GM19452 (cell line): ENCODE data around the gene TMEM135.

Experiments used
- ATAC-seq: cut with Tn5 transposase; IDR thresholded peaks from one replicate; pipeline ENCODE4 v1.9.1; 2021; ENCODE audit not compliant: unreplicated experiment

TMEM135 gene

DNA sequence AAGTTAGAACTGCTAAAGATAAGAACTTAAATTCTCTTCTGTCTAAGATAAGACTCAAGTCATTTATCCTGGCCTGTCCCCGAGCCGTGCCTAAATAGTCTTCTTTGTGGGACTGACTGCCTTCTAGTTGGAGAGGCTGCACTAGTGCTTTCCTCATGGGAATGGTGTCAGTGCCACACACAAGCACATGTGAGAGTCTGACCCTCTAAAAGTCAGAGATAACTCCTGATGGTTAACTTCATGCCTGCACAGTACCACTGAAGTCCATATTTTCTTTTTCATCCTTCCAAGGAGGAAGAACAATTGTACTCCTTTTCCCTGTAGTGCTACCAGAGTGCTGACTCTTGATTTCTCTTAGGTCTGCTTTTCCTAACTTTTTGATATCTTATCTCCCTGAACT is 309.7 kb downstream of the TMEM135 start:
- no peak for ATAC-seq

- ATAC-seq, result no peak
These were observed 310.1 kb downstream of the TMEM135 start for GRCh38 chr11:87347854-87348253.

GRCh38 chr11:87351676-87352075 is 313.9 kb downstream of the TMEM135 start:
- no peak for ATAC-seq

- peak; percentile 95 for ATAC-seq
These were observed 315.3 kb downstream of the TMEM135 start for GRCh38 chr11:87352759-87353707.

DNA sequence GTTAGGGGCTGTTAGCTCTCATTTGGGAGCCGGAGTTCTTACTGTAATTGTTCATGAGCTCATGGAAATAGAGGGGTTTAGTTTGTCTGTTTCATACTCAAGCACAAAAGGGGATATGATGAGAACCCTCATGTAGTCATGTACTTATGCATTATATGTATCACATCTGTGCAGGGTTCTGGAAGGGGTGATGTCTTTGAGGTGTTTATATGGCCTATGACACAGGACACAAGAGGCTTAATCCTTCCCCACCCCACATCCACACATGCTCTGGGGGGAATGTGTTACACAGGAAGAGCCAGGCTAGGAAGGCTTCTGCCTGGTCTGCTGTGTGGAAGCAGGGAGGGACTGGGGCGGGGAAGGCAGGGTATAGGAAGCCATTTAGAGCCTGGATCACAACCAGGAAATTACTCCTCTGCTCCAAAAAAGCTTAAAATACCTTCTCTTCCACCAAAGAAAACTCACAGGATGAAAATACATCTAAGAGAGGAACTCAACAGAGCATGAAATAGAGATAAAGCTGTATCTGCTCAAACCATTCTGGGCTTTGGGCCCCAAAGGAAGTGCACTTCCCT is 316.1 kb downstream of the TMEM135 start:
- ATAC-seq, result no peak

GRCh38 chr11:87355596-87355995 is 317.9 kb downstream of the TMEM135 start:
- ATAC-seq, result no peak

DNA sequence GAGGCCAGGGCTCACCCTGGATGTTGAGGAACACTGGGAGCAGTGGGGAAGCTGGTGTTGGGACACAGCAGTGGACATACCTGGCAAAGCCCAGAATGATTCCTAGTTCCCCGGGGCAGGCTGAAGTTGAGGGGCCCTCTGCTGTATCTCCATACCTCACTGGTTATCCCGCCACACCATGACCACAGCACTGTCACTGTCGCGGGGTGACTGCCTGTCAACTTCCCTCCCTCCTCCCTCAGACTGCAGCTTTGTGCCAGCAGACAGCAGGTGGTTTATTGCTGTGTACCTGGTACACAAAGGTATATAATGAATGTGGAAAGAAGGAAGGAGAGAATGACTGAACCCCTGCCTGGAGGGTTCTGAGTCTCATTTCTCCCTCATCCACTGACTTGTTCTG is 318.7 kb downstream of the TMEM135 start:
- no peak for ATAC-seq

- ATAC-seq, result no peak
These were observed 320.7 kb downstream of the TMEM135 start for GRCh38 chr11:87358461-87358860.

DNA sequence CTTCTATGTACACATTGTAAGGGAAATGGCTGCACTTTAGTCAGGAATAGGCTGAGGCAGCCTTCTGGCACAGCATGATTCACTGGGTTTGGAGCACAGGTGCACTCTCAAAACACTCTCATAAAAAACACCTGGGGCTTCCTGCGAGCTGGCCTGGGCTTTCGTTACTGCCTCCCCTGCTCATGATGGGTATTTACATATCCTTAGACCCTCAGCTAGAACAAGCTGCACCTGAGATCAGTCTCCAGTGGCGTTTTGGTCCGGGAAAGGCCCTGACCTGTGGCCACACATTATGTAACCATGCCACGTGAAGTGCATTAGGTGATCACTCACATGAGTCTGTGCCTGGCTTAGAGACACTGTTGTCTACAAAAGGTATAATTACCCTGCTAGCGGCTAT is 321.7 kb downstream of the TMEM135 start:
- no peak for ATAC-seq

DNA sequence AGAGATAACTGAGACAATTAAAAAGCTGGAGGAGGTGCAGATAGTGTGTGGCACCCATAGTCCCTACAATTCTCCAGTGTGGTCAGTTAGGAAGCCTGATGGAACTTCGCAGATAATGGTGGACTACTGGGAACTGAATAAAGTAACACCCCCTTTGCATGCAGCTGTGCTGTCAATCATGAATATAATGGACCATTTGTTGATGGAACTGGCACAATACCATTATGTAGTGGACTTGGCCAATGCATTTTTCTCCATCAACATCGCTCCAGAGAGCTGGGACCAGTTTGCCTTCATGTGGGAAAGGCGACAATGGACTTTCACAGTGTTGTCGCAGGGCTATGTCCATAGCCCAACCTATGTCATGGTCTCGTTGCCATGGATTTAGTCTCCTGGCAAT is 324.2 kb downstream of the TMEM135 start:
- no peak for ATAC-seq

DNA sequence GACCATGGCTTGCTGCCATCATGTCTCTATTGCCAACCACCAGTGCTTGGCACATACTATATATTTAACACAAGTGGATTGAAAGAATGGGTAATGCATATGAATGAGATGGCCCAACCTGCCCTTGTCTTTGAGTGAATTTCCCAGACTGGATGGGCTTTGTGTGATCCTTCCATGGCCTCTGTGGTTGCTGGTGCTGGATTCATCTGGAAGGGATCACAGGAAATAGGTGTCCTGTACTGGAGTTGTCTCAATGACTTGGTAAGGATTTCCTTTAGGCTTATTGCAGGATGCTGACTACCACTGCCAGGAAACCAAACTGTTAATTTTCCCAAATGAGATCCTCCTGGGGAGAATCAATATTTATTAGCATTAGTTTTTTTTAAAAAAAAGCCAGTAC is 328.6 kb downstream of the TMEM135 start:
- no peak for ATAC-seq

DNA sequence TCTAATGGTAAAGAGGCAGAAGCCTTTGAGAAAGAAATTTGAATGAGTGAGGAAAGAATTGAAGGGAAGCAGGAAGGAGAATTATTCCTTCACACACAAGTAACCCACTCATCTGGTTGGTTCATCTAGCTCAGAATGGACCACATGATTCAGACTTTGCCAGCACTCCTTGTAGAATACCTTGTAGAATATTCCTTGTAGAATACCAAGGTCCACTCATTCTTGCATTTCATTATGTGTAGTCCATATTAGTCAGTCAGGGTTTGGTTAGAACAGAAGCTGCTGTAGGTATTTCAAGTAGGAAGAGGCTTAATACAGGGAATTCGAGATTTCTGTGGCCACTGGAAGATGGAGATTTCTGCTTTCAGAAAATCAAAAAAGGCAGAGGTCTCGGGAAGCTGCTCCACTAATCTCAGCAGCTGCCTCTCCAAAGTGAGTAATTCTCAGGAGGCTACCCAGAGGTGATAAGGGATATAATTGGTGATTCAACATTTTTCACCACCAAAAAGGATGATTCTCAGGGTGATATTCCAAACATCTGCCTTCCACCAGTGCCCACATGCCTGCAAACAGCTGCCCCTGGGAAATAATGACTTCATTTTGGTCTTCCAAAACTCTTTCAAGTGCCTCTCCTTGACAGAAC is 329.1 kb downstream of the TMEM135 start:
- ATAC-seq, result no peak

GRCh38 chr11:87368151-87368550 is 330.4 kb downstream of the TMEM135 start:
- ATAC-seq, result no peak

DNA sequence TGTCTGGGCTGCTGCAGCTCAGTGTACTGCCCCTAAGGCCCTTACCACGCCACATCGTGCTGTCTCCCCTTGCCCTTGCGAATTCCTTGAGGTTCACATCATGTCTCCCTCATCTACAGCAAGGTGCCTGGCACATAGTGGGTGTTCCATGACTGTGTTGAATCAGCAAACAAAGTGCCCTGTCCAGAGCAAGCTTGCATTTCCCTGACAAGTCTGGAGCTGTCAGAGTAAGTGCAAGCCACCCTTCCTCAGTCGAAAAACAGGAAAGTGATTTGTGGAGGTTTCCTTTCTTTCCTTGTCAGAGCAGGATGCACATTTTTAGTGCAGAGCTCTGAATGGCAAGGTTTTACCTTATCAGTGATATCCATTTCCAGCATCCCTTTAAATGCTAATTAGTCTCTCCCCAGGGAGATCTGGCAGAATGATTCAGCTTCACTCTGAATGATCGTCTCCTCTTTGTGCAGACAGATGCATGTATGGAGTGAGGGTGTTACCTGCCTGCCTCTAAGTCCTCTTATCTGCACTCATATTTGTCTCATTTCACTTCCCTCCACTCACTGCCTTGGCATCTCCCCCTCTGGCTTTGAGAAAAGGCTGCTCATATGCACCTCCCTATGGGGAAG is 331.2 kb downstream of the TMEM135 start:
- no peak for ATAC-seq

DNA sequence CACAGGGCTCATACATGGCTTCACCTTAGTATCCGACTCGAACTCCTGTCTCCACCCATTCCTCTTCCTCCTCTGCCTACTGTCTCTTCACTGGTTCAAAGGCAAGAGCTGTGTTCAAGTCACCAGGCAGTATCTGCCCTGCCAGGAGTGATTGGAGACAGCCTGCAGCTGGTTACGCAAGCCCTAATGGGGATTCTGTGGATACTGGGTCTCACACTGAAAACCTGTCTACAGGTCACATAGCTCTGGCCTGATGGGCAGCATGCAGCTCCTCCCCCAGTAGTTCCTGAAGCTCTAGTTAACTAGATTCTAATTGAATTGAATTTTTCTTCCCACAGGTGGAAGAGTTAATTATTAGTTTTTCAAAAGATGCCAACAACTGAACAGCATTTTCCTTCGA is 332.2 kb downstream of the TMEM135 start:
- no peak for ATAC-seq

GRCh38 chr11:87372065-87372464 is 334.3 kb downstream of the TMEM135 start:
- ATAC-seq, result no peak
